Naive thymus-derived CD4-positive, alpha-beta T cell (primary cell): Measurements from ENCODE around the gene EGFLAM. TPM values are rescaled to one million over a fixed set of nuclear protein-coding genes. Genes with fewer than 3 reads are reported as not detected.
A peak's percentile ranks its signal among the peaks of the same experiment; 100 is the strongest.

Experiments used
- ATAC-seq: fragments of 150-1000 bp; cut with Tn5 transposase; 2 replicates; pipeline ENCODE4 v1.10.0; 2021; ENCODE audit warnings: mild to moderate bottlenecking, moderate library complexity
- CTCF ChIA-PET: fragments of 350-600 bp; sonication (Branson Sonifier 250); formaldehyde crosslinking; loops from one replicate; lab custom pipeline; 2021; ENCODE audit warnings: antibody characterized with exemption; lab: Charles Lee
- POLR2A ChIA-PET: fragments of 350-600 bp; sonication (Branson Sonifier 250); formaldehyde crosslinking; loops from one replicate; lab custom pipeline; 2021; ENCODE audit warnings: antibody characterized with exemption, inconsistent platforms; lab: Charles Lee
- DNase-seq, 9 donors: peaks; one replicate each; pipeline versions ENCODE4 v3.0.0 to v3.0.0-alpha.2; 2020 to 2022; ENCODE audit warnings: mixed read lengths in 1 of 9
- H3K27ac ChIP-seq: one replicate; pipeline ENCODE4 v1.7.0; 2013; ENCODE audit warnings: mild to moderate bottlenecking, low read depth, low read length, moderate library complexity
- H3K27me3 ChIP-seq, 2 donors: one replicate each; pipeline ENCODE4 v1.7.0; 2013; ENCODE audit warnings: low read length in 2 of 2, mild to moderate bottlenecking in 2 of 2, moderate library complexity in 2 of 2; ENCODE audit not compliant: control insufficient read depth in 2 of 2, insufficient read depth in 2 of 2
- H3K36me3 ChIP-seq, 3 experiments: 1 replicate in 2 of 3; 2 replicates in 1 of 3; pipeline ENCODE4 v1.7.0; 2013; ENCODE audit warnings: low read length in 3 of 3, mild to moderate bottlenecking in 3 of 3, moderate library complexity in 1 of 3; ENCODE audit not compliant: insufficient read depth in 3 of 3, control insufficient read depth in 2 of 3
- H3K4me1 ChIP-seq, 2 donors: one replicate each; pipeline ENCODE4 v1.7.0; 2013; ENCODE audit warnings: low read length in 2 of 2, mild to moderate bottlenecking in 2 of 2, moderate library complexity in 1 of 2; ENCODE audit not compliant: control insufficient read depth in 2 of 2, insufficient read depth in 2 of 2
- H3K4me3 ChIP-seq: 2 replicates; pipeline ENCODE4 v1.7.0; 2013; ENCODE audit warnings: mild to moderate bottlenecking, low read length
- H3K9me3 ChIP-seq, 3 experiments: 1 replicate in 2 of 3; 2 replicates in 1 of 3; pipeline ENCODE4 v1.7.0; 2013; ENCODE audit warnings: low read length in 3 of 3; ENCODE audit not compliant: control insufficient read depth in 2 of 3
- H3K27ac Mint-ChIP-seq, 9 donors: one replicate each; pipeline ENCODE4 v1.8.0; 2020 to 2022; ENCODE audit warnings: mixed read lengths in 9 of 9, mild to moderate bottlenecking in 8 of 9, moderate library complexity in 5 of 9, inconsistent platforms in 2 of 9
- H3K27me3 Mint-ChIP-seq, 5 donors: one replicate each; pipeline ENCODE4 v1.8.0; 2021 to 2022; ENCODE audit warnings: mixed read lengths in 5 of 5, mild to moderate bottlenecking in 1 of 5
- H3K36me3 Mint-ChIP-seq, 5 donors: one replicate each; pipeline ENCODE4 v1.8.0; 2020 to 2022; ENCODE audit warnings: mixed read lengths in 5 of 5, mild to moderate bottlenecking in 3 of 5, inconsistent platforms in 1 of 5
- H3K4me1 Mint-ChIP-seq, 7 donors: one replicate each; pipeline ENCODE4 v1.8.0; 2020 to 2022; ENCODE audit warnings: mixed read lengths in 7 of 7, mild to moderate bottlenecking in 3 of 7, inconsistent platforms in 1 of 7
- H3K4me3 Mint-ChIP-seq, 10 donors: one replicate each; pipeline ENCODE4 v1.8.0; 2020 to 2022; ENCODE audit warnings: mild to moderate bottlenecking in 10 of 10, mixed read lengths in 10 of 10, moderate library complexity in 6 of 10, inconsistent platforms in 2 of 10
- H3K9me3 Mint-ChIP-seq, 11 donors: one replicate each; pipeline ENCODE4 v1.8.0; 2020 to 2022; ENCODE audit warnings: mixed read lengths in 11 of 11, mild to moderate bottlenecking in 4 of 11, inconsistent platforms in 1 of 11, moderate library complexity in 1 of 11
- intact Hi-C, 2 donors: fragments of 100-400 bp; cut with micrococcal nuclease; formaldehyde crosslinking; loops; one replicate each; pipeline ENCODE4 v1.15.1; 2023
- polyA plus RNA-seq, 2 donors: library from polyadenylated mRNA; unstranded; fragments of 300-500 nt; fragmentation: Illumina TruSeq; gene quantifications; one replicate each; pipeline ENCODE4 v1.2.3, GENCODE V29; 2021
- total RNA-seq, 6 experiments: library from RNA in 5 of 6; stranded (reverse) in 5 of 6; gene quantifications; 1 replicate in 5 of 6; 2 replicates in 1 of 6; pipeline ENCODE4 v1.2.3 and lab custom pipeline; 2021 to 2026

Gene EGFLAM
- total RNA-seq (not detected), polyA plus RNA-seq (not detected), total RNA-seq (lab: John Stamatoyannopoulos, UW) (not detected)

GRCh38 chr5:38258319-38259061, at the start of gene EGFLAM:
Gene EGFLAM, plus strand, starts transcription at chr5:38258559. Its CDS starts 196 bp downstream, at chr5:38258755.
- Histone ChIP-seq H3K27ac (no peak within 1 kb of the TSS), H3K27me3 (peaks cover 0 to 11% of the 10 kb centered on the region in 2 donors), H3K4me1 (no peaks in the 10 kb centered on the region), H3K9me3 (no peaks in the 10 kb centered on the region), H3K4me3 (no peak within 1 kb of the TSS), H3K36me3 (no peaks in the 10 kb centered on the region)
- Mint-ChIP-seq H3K36me3 (peaks cover 0 to 3% (median 0%) of the 10 kb centered on the region in 5 donors), H3K4me3 (peak within 1 kb of the TSS in 9 of 10 donors; percentile 31 to 73 (median 68)), H3K27ac (peak within 1 kb of the TSS in 1 of 9 donors; percentile 44), H3K4me1 (peaks cover 5 to 28% (median 13%) of the 10 kb centered on the region in 7 donors), H3K27me3 (peaks cover 73 to 82% (median 78%) of the 10 kb centered on the region in 5 donors), H3K9me3 (peaks cover 0 to 11% (median 2%) of the 10 kb centered on the region in 11 donors)
- no peak for ATAC-seq
- no peak for DNase-seq
- ChIA-PET CTCF (no interaction called here), POLR2A (no interaction called here)
- intact Hi-C loops: no loop called here

GRCh38 chr5:38208782-38209378, 49.5 kb upstream of the EGFLAM start:
- H3K4me3 Mint-ChIP-seq: no peak overlapping the region
- H3K27me3 Mint-ChIP-seq: peaks cover 0 to 35% (median 13%) of the 10 kb centered on the region in 5 donors
- intact Hi-C loops: loop anchor here in 1 of 2 donors (2.0 kb wide), 1 partner anchor 196 kb away; no protein-coding TSS in a partner anchor
- H3K36me3 Mint-ChIP-seq: no peaks in the 10 kb centered on the region
- ATAC-seq (no peak), DNase-seq (peak in 3 of 9 donors; percentile 2 to 9 (median 6))
- CTCF ChIA-PET: no interaction called here
- H3K9me3 Mint-ChIP-seq: peaks cover 0 to 10% (median 1%) of the 10 kb centered on the region in 11 donors
- no peak overlapping the region for H3K4me3 ChIP-seq
- no peaks in the 10 kb centered on the region for H3K4me1 ChIP-seq
- no peaks in the 10 kb centered on the region for H3K36me3 ChIP-seq
- H3K27ac ChIP-seq: no peak overlapping the region
- H3K9me3 ChIP-seq: no peaks in the 10 kb centered on the region
- POLR2A ChIA-PET: no interaction called here
- H3K4me1 Mint-ChIP-seq: peaks cover 0 to 2% (median 0%) of the 10 kb centered on the region in 7 donors
- no peak overlapping the region for H3K27ac Mint-ChIP-seq
- H3K27me3 ChIP-seq: no peaks in the 10 kb centered on the region

GRCh38 chr5:38210676-38211353, 47.5 kb upstream of the EGFLAM start:
- CTCF ChIA-PET: no interaction called here
- no peak for ATAC-seq
- H3K9me3 Mint-ChIP-seq: peaks cover 0 to 10% (median 1%) of the 10 kb centered on the region in 11 donors
- no peak overlapping the region for H3K4me3 Mint-ChIP-seq
- H3K4me3 ChIP-seq: no peak overlapping the region
- no peak overlapping the region for H3K27ac ChIP-seq
- no peak overlapping the region for H3K27ac Mint-ChIP-seq
- no peaks in the 10 kb centered on the region for H3K36me3 Mint-ChIP-seq
- intact Hi-C loops: no loop called here
- H3K4me1 Mint-ChIP-seq: no peaks in the 10 kb centered on the region
- no peaks in the 10 kb centered on the region for H3K36me3 ChIP-seq
- DNase-seq: no peak
- peaks cover 0 to 24% (median 7%) of the 10 kb centered on the region in 5 donors for H3K27me3 Mint-ChIP-seq
- no peaks in the 10 kb centered on the region for H3K27me3 ChIP-seq
- H3K4me1 ChIP-seq: no peaks in the 10 kb centered on the region
- POLR2A ChIA-PET: no interaction called here
- H3K9me3 ChIP-seq: no peaks in the 10 kb centered on the region

GRCh38 chr5:38211354-38211710, 47.0 kb upstream of the EGFLAM start:
- Mint-ChIP-seq H3K36me3 (no peaks in the 10 kb centered on the region), H3K27me3 (peaks cover 0 to 24% (median 10%) of the 10 kb centered on the region in 5 donors), H3K9me3 (peaks cover 0 to 10% (median 1%) of the 10 kb centered on the region in 11 donors), H3K27ac (no peak overlapping the region), H3K4me3 (no peak overlapping the region), H3K4me1 (no peaks in the 10 kb centered on the region)
- ChIA-PET CTCF (no interaction called here), POLR2A (no interaction called here)
- ATAC-seq: no peak
- H3K27ac ChIP-seq: no peak overlapping the region
- H3K9me3 ChIP-seq: no peaks in the 10 kb centered on the region
- no peaks in the 10 kb centered on the region for H3K4me1 ChIP-seq
- no peak for DNase-seq
- H3K36me3 ChIP-seq: no peaks in the 10 kb centered on the region
- no peak overlapping the region for H3K4me3 ChIP-seq
- intact Hi-C loops: no loop called here
- no peaks in the 10 kb centered on the region for H3K27me3 ChIP-seq

GRCh38 chr5:38212307-38212706, 46.1 kb upstream of the EGFLAM start:
- H3K4me3 Mint-ChIP-seq: no peak overlapping the region
- H3K36me3 Mint-ChIP-seq: no peaks in the 10 kb centered on the region
- intact Hi-C loops: no loop called here
- ATAC-seq (no peak), DNase-seq (no peak)
- H3K4me1 Mint-ChIP-seq: no peaks in the 10 kb centered on the region
- H3K4me1 ChIP-seq: no peaks in the 10 kb centered on the region
- ChIA-PET POLR2A (no interaction called here), CTCF (no interaction called here)
- H3K27ac ChIP-seq: no peak overlapping the region
- H3K9me3 ChIP-seq: no peaks in the 10 kb centered on the region
- peaks cover 0 to 10% (median 1%) of the 10 kb centered on the region in 11 donors for H3K9me3 Mint-ChIP-seq
- no peaks in the 10 kb centered on the region for H3K36me3 ChIP-seq
- H3K27ac Mint-ChIP-seq: no peak overlapping the region
- peaks cover 0 to 24% (median 13%) of the 10 kb centered on the region in 5 donors for H3K27me3 Mint-ChIP-seq
- H3K27me3 ChIP-seq: no peaks in the 10 kb centered on the region
- no peak overlapping the region for H3K4me3 ChIP-seq

GRCh38 chr5:38226091-38226490, 32.3 kb upstream of the EGFLAM start:
- CTCF ChIA-PET: no interaction called here
- Mint-ChIP-seq H3K9me3 (peaks cover 0 to 3% (median 0%) of the 10 kb centered on the region in 11 donors), H3K27me3 (peaks cover 0 to 3% (median 2%) of the 10 kb centered on the region in 5 donors), H3K4me1 (no peaks in the 10 kb centered on the region), H3K4me3 (no peak overlapping the region), H3K36me3 (no peaks in the 10 kb centered on the region), H3K27ac (no peak overlapping the region)
- Histone ChIP-seq H3K9me3 (no peaks in the 10 kb centered on the region), H3K4me1 (no peaks in the 10 kb centered on the region), H3K27me3 (no peaks in the 10 kb centered on the region), H3K27ac (no peak overlapping the region), H3K36me3 (no peaks in the 10 kb centered on the region), H3K4me3 (no peak overlapping the region)
- intact Hi-C loops: no loop called here
- POLR2A ChIA-PET: no interaction called here
- DNase-seq (no peak), ATAC-seq (no peak)
